Fibroblast of skin of left quadriceps (primary cell): ENCODE data around the gene TMEM187.

Experiments
- DNase-seq, 2 experiments: peaks; one replicate each; pipeline ENCODE4 v3.0.0-alpha.2; 2013; ENCODE audit warnings: low read depth in 2 of 2

The TMEM187 gene

GRCh38 chrX:153934762-153935325, 37.7 kb upstream of the TMEM187 start, which contains the start of gene NAA10:
Gene NAA10, minus strand, starts transcription at chrX:153935037. Its CDS starts 133 bp downstream, at chrX:153934904.
- no peak for DNase-seq

GRCh38 chrX:153935326-153935851, 37.2 kb upstream of the TMEM187 start:
- no peak for DNase-seq

- DNase-seq = no peak
Measured at GRCh38 chrX:153937056-153937455, 35.5 kb upstream of the TMEM187 start.

GRCh38 chrX:153938226-153938786, 34.2 kb upstream of the TMEM187 start:
- DNase-seq = no peak

GRCh38 chrX:153939573-153939972, 33.0 kb upstream of the TMEM187 start:
- no peak for DNase-seq

GRCh38 chrX:153941336-153942252, 31.0 kb upstream of the TMEM187 start:
- DNase-seq = no peak

- DNase-seq = no peak
Measured at GRCh38 chrX:153944140-153944799, 28.3 kb upstream of the TMEM187 start, which contains the start of gene RENBP. Gene RENBP, minus strand, starts transcription at chrX:153944643. Its CDS starts 33 bp downstream, at chrX:153944610.

- DNase-seq = no peak
Measured at GRCh38 chrX:153944800-153945150, 27.8 kb upstream of the TMEM187 start.

- DNase-seq = no peak
Measured at GRCh38 chrX:153945956-153946943, 26.3 kb upstream of the TMEM187 start.

GRCh38 chrX:153947009-153947769, 25.4 kb upstream of the TMEM187 start:
- peak; percentile 40 to 51 for DNase-seq

GRCh38 chrX:153948002-153948466, 24.5 kb upstream of the TMEM187 start:
- DNase-seq = no peak

- no peak for DNase-seq
Measured at GRCh38 chrX:153948847-153949805, 23.4 kb upstream of the TMEM187 start.

- no peak for DNase-seq
Measured at GRCh38 chrX:153950127-153950526, 22.4 kb upstream of the TMEM187 start.

- DNase-seq = no peak
Measured at GRCh38 chrX:153951683-153952372, 20.7 kb upstream of the TMEM187 start.

- DNase-seq = no peak
Measured at GRCh38 chrX:153952373-153953026, 20.1 kb upstream of the TMEM187 start.

GRCh38 chrX:153953342-153953830, 19.2 kb upstream of the TMEM187 start:
- peak in 1 of 2 experiments; percentile 34 for DNase-seq

GRCh38 chrX:153953892-153954557, 18.5 kb upstream of the TMEM187 start:
- no peak for DNase-seq
